ENCODE results near the gene BANF2.

The BANF2 gene

DNA sequence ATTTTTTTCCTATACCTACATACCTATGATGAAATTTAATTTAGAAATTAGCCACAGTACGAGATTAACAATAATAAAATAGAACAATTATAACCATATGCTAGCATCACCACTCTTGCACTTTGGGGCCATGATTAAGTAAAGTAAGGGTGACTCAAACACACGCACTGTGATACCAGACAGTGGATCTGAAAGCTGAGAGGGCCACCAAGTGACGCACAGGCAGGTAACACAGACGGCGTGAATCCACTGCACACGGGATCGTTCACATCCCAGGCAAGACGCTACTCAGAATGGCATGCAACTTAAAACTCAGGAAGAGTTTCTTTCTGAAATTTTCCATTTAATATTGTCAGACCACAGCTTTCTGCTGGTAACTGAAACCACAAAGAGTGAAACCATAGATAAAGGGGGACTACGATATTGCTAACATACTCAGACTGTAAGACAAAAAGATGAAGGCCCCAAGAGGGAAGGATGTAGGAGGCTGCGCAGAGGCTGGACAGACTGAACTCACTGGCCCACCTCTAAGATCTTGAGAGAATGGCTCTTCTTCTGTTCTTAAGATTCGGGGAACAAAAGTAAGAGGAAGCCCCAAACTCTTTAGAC is 35.6 kb upstream of the BANF2 start:
- DNase-seq, result no peak

DNA sequence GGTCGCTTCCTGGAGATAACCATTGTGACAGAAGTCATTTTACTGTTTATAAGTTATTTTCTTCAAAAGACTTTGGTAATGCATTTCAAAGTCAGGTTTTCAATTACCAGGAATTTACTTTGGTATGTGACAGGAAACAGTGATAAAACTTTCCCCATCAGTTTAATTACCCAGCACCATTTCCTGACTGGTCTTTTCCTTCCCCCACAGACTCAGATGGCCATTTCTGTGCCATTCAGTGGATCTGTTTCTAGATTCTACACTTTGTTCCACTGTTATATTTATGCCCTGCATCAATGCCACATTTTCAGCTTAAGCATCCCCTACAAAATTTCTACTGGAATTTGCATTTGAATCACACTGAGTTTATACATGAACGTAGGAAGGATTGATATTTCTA is 34.0 kb upstream of the BANF2 start:
- no peak for DNase-seq

- DNase-seq, result no peak
Measured at GRCh38 chr20:17666481-17666880, 33.3 kb upstream of the BANF2 start.

DNA sequence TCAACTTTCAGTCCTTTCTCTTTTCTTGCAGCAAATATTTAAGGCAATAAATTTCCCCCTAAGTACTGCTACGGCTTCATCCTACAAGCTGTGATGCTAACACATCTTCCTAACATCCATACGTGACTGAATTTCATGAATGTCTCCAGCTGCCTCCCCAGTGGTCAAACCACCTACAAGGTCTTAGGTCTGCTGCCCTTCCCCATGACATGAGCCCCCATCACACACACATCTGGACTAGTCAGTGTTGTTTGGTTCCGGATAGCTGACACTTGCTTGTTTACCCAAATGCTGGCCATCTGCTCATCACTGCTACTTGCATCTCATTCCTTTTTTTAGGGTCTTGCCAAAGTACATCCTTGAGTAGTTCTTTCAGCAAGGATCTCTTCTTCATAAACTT is 32.3 kb upstream of the BANF2 start:
- DNase-seq, result no peak

DNA sequence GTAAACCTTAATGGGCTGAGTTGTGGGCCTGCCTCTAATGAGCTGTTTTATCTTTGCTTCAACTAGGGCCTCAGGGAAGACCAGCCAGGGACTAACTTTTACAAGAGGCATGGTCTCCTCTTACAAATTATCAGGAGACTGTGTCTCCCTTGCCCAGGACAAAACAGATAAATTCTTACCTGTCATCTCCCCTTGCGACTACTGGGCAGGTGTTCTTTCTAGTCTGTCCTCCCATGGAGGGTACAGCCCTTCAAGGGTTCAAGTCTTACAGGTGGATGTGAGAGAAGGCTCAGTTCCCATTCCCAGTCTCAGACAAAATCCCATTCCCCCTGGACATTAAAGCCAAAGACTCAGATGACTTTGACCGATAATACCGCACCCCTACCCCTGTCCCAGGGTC is 31.3 kb upstream of the BANF2 start:
- no peak for DNase-seq

DNA sequence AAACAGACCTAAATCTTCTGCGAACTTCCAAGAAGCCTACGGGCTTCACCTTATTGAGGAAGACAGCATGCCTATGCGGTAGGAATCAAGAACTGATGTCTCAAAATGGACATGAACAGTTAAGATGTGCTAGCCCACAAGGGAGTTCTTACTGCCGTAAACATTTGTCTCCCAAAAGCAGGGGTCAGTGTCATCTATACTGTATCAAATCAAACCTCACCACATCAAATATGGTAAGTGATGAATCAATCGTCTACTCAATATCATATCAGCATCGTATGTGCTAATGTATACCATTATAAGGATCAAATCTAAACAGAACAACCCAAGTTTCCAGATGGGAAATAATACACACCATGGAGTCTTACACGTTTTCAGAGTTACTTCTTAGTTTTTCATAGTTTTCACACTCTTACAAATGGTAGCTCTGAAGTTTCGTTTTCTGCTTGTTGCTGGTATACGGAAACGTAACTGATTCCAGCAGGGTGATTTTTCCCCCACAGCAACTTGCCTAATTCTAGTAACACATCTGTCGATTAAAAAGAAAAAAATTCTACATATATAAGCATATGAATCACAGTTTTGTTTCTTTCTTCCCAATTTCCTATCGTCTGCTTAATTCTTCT is 30.3 kb upstream of the BANF2 start:
- no peak for DNase-seq

DNA sequence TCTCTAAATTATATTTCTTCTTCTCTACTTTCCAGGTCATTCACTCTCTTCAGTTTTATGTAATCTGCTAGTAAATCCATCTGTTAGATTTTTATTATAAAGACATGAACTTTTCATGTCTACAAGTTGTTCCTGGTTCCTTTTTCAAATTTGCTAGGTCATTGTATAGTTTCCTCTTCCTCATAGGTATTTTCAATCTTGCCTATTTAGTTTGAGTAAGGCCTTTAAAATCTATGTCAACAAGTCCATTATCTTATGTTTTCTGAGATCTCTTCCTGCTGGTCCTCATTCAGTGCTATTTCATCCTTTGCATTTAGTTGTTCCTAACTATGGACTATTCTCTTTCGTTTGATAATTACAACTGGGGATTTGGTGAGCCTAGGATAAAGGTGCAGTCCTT is 28.8 kb upstream of the BANF2 start:
- no peak for DNase-seq

DNA sequence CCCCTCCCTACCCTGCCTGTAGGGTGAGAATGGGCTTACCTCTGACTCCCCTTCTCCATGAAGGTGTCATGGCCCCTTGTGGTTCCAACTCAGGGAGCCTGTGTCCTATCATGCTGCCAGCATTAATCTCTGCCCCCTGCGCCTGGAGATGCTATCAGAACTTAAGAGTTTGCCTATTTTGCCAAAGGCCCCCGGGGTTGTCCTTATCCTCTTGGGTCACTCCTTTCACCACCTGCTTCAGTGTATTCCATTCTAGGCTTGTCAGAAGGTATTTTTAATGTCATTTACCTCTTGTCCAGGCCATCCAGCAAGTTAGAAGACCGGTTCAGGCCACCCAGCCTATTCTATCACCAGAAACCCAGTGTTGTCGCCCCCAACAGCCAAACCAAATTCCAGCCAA is 28.2 kb upstream of the BANF2 start:
- DNase-seq, result no peak

DNA sequence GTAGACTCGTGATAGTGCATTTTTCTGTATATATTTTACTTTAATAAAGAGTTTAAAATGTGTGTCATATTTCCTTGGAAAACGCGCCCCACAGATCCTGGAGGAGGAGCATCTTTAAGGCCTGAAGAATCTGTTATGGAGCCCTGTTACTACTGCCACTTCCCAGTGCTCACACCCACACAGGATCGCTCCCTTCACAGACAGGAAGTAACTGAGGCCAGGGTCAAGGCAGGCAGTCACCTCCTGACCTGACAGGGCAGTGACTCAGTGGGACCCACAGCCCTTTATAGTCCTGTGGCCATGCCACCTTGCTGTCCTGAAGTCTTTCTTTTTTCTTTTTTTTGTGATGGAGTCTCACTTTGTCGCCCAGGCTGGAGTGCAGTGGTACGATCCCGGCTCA is 26.7 kb upstream of the BANF2 start:
- no peak for DNase-seq

GRCh38 chr20:17674722-17675518 is 24.8 kb upstream of the BANF2 start:
- DNase-seq, result no peak

- DNase-seq, result no peak
Measured at GRCh38 chr20:17675519-17676377, 24.0 kb upstream of the BANF2 start.

DNA sequence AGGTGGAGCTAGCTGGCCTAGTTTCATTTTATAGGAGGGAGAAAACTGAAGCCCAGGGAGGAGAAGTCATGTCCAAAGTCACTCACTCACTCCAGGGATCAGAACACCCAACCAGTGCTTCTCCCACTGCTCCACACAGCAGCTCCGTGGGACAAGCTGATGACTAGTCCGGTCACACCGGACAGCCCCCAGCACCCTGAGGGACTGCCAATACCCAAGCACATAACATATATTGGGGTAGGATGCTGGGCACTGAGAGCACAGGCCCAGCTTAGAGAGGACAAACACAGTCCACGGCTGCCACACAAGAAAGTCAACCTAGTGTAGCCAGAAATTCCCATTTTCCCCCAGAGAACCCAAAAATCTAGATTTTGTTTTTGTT is 23.4 kb upstream of the BANF2 start:
- no peak for DNase-seq

DNA sequence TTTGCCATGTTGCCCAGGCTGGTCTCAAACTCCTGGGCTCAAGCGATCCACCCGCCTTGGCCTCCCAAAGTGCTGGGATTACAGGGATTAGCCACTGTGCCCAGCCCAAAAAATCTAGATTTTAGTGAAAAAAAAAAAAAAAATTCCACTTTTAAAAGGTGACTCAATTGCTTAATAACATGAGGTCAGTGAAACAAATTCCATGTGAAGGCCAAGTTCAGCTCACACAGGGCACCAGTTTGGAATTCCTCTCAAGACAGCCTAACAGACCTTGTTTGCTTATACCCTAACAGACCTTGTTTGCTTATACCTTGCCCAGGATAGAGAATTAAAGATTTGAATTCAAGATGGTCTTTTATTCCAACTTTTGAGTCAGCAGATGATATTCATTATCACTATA is 22.8 kb upstream of the BANF2 start:
- no peak for DNase-seq

DNA sequence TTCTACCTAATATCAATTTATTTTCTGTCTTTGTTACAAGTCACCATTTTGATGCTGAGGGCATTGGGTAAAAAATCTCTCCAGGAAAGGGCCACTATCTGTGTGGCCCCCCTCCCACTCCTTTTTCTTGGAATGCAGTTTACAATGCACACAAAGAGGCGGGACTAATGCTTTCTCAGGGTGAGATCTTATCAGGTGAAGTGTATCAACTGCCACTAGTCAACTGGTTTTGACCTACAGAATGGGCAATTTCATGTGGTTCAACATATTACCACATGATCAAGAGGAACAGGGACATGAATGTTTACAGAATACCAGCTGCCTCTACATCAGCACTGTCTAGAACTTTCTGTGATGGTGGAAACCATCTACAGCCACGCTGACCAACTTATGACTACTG is 21.5 kb upstream of the BANF2 start:
- no peak for DNase-seq

GRCh38 chr20:17678886-17679285 is 20.9 kb upstream of the BANF2 start:
- no peak for DNase-seq

DNA sequence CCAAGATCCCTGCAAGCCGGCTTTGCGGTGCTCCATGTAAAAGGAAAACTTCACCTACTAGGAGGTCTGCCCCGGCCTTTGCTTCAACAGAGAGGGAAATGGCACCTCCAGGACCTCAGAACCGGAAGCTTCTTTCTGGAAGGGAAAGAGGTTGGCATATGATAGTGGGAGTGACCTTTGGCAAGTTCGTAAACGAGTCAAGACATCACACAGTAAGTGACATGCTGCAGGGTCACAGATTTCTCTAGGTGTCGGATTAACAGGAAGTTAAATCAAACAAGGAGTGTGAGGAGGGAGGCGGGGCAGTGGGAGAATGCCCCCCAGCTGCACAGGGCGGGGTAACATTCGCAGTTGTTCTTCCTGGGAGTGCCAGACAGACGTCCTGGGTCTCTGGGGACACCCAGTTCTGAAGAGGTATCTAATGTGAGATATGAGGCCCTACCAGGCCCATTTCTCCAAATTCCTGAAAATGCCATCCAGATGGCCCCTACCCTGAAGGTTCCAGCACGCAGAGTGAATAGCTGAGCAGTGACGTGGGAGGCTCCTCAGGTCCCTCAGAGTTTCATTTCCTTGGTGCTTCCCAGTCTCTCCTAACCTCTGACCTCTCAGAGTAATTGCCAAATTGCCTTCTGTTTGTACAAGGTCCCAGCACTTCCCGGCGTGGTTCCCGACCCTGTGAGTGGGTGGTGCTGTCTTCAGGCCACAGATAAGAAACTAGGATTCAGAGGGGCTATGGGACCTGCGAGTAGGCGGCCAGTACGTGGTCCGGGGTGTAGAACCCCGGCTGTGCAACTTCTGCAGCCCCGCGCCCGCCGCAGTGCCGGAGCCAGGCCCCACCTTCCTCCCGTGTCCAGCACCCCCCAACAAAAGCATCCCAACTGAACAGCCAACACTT is 19.6 kb upstream of the BANF2 start:
- DNase-seq, result peak; percentile 56

DNA sequence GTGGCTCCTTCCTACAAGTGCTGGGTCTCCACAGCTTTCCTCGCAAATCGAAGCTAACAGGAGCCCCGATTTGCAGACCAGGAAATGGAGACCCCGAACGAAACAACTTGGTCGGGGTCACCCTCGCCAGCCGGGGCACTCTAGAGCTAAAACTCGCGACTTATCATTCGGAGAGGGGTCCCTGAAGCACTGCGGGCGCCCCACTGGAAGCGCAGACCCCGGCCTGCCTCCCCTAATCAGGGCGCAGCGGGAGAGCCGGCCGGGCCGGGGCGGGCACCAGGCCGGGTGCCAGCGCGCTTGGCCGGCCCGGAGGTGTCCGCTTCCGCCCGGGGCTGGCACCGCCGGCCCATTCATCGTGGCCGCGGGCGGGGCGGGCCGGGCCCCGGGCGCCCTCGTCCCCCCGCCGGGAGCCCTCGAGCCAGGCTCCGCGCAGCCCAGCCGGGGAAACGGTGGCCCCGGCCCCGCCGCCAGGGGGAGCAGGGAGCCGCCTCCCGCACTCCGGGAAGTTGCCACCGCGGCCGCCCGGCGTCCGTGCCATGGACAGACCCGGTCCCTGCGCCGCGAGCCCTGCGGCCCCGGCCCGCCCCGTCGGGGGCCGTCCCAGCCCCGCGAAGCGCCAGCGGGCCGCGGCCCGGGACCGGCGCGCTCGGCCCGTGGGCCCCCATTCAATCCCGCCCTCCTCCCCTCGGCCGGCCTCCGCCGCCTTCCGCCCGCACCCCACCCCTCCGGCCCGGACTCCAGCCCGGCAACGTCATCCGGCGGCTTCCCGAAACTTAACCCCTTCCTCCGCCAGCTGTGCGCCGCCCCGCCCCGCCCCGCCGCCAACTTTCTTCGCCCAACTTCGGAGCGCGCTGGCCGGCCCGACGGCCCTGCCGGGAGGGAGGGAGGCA is 18.7 kb upstream of the BANF2 start:
- DNase-seq, result peak; percentile 61

DNA sequence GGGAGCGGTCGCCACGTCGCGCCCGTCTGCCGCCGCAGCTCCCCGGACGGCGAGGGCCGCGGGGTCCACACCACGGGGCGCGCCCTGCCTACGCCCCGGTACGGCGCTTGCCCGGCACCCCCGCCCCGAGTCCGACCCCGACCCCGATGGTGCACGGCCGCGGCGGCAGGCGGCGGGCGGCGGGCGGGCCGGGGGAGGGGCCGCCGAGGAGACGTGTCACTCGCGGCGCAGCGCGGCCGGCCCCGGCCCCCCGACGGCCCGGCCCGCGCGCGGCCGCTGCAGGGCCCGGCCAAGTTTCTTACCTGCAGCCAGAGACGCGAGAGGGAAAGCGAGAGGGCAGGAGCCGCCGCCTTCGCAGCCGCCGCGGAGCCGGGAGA is 18.1 kb upstream of the BANF2 start:
- no peak for DNase-seq

GRCh38 chr20:17682103-17682888 is 17.5 kb upstream of the BANF2 start, which contains the start of gene RRBP1:
Gene RRBP1, minus strand, starts transcription at chr20:17682242. Its CDS starts 21,735 bp downstream, at chr20:17660507.
- DNase-seq, result peak; percentile 98

DNA sequence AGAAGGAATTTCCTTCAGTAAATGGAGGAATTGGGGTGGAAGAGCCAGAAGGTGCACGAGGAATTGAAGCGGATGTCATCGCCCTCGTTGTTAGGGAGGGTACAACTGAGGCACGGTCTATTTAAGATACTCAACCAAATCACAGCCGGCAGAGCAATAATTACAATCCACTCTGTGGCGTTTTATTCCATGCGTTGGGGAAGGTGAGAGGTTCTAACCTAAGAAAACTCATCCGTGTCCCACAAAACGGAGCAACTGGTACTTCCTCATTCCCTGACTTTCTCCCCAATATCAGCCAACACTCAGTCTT is 16.9 kb upstream of the BANF2 start:
- DNase-seq, result no peak
